ENCODE results near the gene LGR6. TPM values are rescaled to one million over a fixed set of nuclear protein-coding genes. Genes with fewer than 3 reads are reported as not detected.

LGR6 gene
- polyA plus RNA-seq, 1 donor from 2014 or later = not detected

GRCh38 chr1:202282596-202283283 lies 89.1 kb downstream of the LGR6 start:
- Histone ChIP-seq H3K27me3 (ENCODE audit: insufficient read depth, low read depth, low read length) (no peaks in the 10 kb centered on the region), H3K9ac (ENCODE audit: low read length) (no peak overlapping the region), H3K27ac (ENCODE audit: low read length) (no peak overlapping the region), H3K36me3 (ENCODE audit: insufficient read depth, low read length) (no peaks in the 10 kb centered on the region), H3K4me2 (ENCODE audit: low read length) (no peak overlapping the region), H3F3A (ENCODE audit: insufficient read depth, low read length, poor library complexity, severe bottlenecking) (no peaks in the 10 kb centered on the region), H3K4me3 (ENCODE audit: low read length) (no peak overlapping the region), H4K20me1 (ENCODE audit: insufficient read depth) (no peaks in the 10 kb centered on the region), H3K79me2 (replicated peaks; ENCODE audit: insufficient read depth, low read length) (no peaks in the 10 kb centered on the region), H2AFZ (ENCODE audit: low read depth, low read length) (no peak overlapping the region), H3K9me2 (ENCODE audit: insufficient read depth, low read length) (no peaks in the 10 kb centered on the region), H3K9me3 (ENCODE audit: low read length) (no peaks in the 10 kb centered on the region)
- TF ChIP-seq SMC3 (conservative IDR thresholded peaks at IDR 0.05; ENCODE audit: poor library complexity) = no peak
- no peak for TF ChIP-seq MXI1 (conservative IDR thresholded peaks at IDR 0.05; ENCODE audit: poor library complexity, severe bottlenecking)
- TF ChIP-seq CTCF (IDR thresholded peaks at IDR 0.05; ENCODE audit: poor library complexity, severe bottlenecking) = no peak
- no peak for TF ChIP-seq EP300 (conservative IDR thresholded peaks at IDR 0.05; ENCODE audit: poor library complexity, severe bottlenecking)
- no peak for TF ChIP-seq REST (IDR thresholded peaks at IDR 0.05; ENCODE audit: borderline replicate concordance)
- no peak for TF ChIP-seq POLR2AphosphoS5 (IDR thresholded peaks at IDR 0.05)

GRCh38 chr1:202283379-202283844 lies 89.8 kb downstream of the LGR6 start:
- Histone ChIP-seq H3K27ac (ENCODE audit: low read length) (no peak overlapping the region), H3K4me2 (ENCODE audit: low read length) (no peak overlapping the region), H2AFZ (ENCODE audit: low read depth, low read length) (no peak overlapping the region), H3K36me3 (ENCODE audit: insufficient read depth, low read length) (no peaks in the 10 kb centered on the region), H3K9ac (ENCODE audit: low read length) (no peak overlapping the region), H3K9me3 (ENCODE audit: low read length) (no peaks in the 10 kb centered on the region), H3K4me3 (ENCODE audit: low read length) (no peak overlapping the region), H4K20me1 (ENCODE audit: insufficient read depth) (no peaks in the 10 kb centered on the region), H3K9me2 (ENCODE audit: insufficient read depth, low read length) (no peaks in the 10 kb centered on the region), H3K27me3 (ENCODE audit: insufficient read depth, low read depth, low read length) (no peaks in the 10 kb centered on the region), H3F3A (ENCODE audit: insufficient read depth, low read length, poor library complexity, severe bottlenecking) (no peaks in the 10 kb centered on the region), H3K79me2 (replicated peaks; ENCODE audit: insufficient read depth, low read length) (no peaks in the 10 kb centered on the region)
- TF ChIP-seq EP300 (conservative IDR thresholded peaks at IDR 0.05; ENCODE audit: poor library complexity, severe bottlenecking) (no peak), POLR2AphosphoS5 (IDR thresholded peaks at IDR 0.05) (no peak), SMC3 (conservative IDR thresholded peaks at IDR 0.05; ENCODE audit: poor library complexity) (no peak), RAD21 (conservative IDR thresholded peaks at IDR 0.05) (no peak), EZH2 (IDR thresholded peaks at IDR 0.05; ENCODE audit: borderline replicate concordance, insufficient read depth, low read length, poor library complexity, severe bottlenecking) (no peak)
